GM18873 (cell line): Measurements from ENCODE around the gene PNMA6E.
"Not testable (repeated sequence)": the region's sequence is repeated elsewhere in the genome, so short reads cannot be mapped to it uniquely, and the experiment has no call there.

Experiments used
- ATAC-seq: cut with Tn5 transposase; IDR thresholded peaks from one replicate; pipeline ENCODE4 v1.9.1; 2021; ENCODE audit warnings: mild to moderate bottlenecking, moderate library complexity, moderate number of reproducible peaks; ENCODE audit not compliant: unreplicated experiment, low FRiP score

The PNMA6E gene

GRCh38 chrX:153409414-153410101, 8.4 kb upstream of the PNMA6E start:
- ATAC-seq: no peak

- no peak for ATAC-seq
These were observed 7.8 kb upstream of the PNMA6E start for GRCh38 chrX:153408871-153409351.

- ATAC-seq: no peak
These were observed 7.1 kb upstream of the PNMA6E start for GRCh38 chrX:153408221-153408721.

GRCh38 chrX:153407736-153408135, 6.6 kb upstream of the PNMA6E start:
- ATAC-seq: no peak

GRCh38 chrX:153406903-153407302, 5.8 kb upstream of the PNMA6E start:
- ATAC-seq: no peak

GRCh38 chrX:153406011-153406410, 4.9 kb upstream of the PNMA6E start:
- ATAC-seq: no peak

- no peak for ATAC-seq
These were observed 4.3 kb upstream of the PNMA6E start for GRCh38 chrX:153405426-153405825.

GRCh38 chrX:153404333-153404732, 3.2 kb upstream of the PNMA6E start:
- ATAC-seq: not testable (repeated sequence)

- ATAC-seq: no peak
These were observed 711 bp downstream of the PNMA6E start for GRCh38 chrX:153400146-153401132.

GRCh38 chrX:153398275-153398960, 2.7 kb downstream of the PNMA6E start:
- ATAC-seq: no peak

GRCh38 chrX:153397256-153397960, 3.7 kb downstream of the PNMA6E start:
- ATAC-seq: no peak

- ATAC-seq: no peak
These were observed 4.6 kb downstream of the PNMA6E start for GRCh38 chrX:153396320-153397195.

GRCh38 chrX:153395613-153396319, 5.4 kb downstream of the PNMA6E start:
- ATAC-seq: no peak

- ATAC-seq: no peak
These were observed 6.5 kb downstream of the PNMA6E start for GRCh38 chrX:153394612-153395011.

- ATAC-seq: no peak
These were observed 8.4 kb downstream of the PNMA6E start for GRCh38 chrX:153392642-153393321.

GRCh38 chrX:153389460-153389768, 11.7 kb downstream of the PNMA6E start:
- not testable (repeated sequence) for ATAC-seq

GRCh38 chrX:153388722-153389459, 12.3 kb downstream of the PNMA6E start:
- no peak for ATAC-seq
